DMS 273 treated with DMSO at 0.1 percent for 48 hours (cell line): ENCODE measurements around the gene GAB1.

Experiments used
- DNase-seq: peaks from one replicate; lab custom pipeline; 2025; lab: John Stamatoyannopoulos, UW

GAB1 gene

GRCh38 chr4:143489106-143489505 is 152.4 kb downstream of the GAB1 start:
- DNase-seq = no peak

DNA sequence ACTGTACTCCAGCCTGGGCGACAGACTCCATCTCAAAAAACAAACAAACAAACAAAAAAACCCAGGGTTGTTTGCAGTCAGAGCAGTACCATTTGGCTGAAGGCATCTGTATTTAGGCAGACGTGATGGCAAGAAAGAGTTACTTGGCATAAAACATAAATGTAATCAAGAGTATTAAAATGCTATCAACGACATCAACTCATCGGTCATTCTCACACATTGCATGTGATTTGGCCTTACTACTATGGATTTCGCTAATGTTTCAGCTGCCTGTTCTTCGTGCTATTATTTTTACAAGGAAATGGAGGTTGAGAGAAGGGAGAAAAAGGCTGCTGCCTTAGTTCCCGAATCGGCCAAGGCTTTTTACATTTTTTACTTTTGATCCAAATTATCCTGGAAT is 161.3 kb downstream of the GAB1 start:
- no peak for DNase-seq

DNA sequence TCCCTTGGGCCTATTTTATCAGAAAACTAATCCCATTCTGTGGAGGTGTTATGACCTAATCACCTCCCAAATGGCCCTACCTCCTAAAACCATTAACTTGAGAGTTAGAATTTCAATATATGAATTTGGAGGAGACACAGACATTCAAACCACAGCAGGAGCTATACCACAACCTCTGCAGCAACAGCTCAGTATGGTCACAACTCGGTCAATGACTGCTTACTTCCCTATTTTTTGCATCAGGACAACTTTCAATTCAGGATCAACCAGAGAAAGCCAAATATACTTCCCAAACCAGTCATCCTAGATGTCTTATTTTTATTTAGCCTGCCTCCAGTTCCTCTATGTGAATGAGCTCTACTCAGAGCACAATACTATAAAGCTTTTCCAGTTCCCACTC is 165.6 kb downstream of the GAB1 start:
- DNase-seq = no peak

DNA sequence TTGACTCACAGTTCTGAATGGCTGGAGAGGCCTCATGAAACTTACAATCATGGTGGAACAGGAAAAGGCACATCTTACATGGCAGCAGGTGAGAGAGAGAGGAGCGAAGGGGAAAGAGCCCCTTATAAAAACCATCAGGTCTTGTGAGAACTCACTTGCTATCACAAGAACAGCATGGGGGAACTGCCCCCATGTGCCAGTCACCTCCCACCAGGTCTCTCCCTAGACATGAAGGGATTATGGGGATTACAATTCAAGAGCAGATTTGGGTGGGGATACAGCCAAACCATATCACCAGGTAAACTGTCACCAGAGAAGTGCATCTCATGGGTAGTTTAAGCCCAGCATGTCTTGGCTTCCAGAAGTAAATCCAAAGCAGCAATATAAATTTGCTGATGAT is 169.4 kb downstream of the GAB1 start:
- DNase-seq = no peak

GRCh38 chr4:143511906-143512305 is 175.2 kb downstream of the GAB1 start:
- DNase-seq = no peak

- DNase-seq = peak; percentile 50
Observed at GRCh38 chr4:143512978-143513313, 176.3 kb downstream of the GAB1 start.

DNA sequence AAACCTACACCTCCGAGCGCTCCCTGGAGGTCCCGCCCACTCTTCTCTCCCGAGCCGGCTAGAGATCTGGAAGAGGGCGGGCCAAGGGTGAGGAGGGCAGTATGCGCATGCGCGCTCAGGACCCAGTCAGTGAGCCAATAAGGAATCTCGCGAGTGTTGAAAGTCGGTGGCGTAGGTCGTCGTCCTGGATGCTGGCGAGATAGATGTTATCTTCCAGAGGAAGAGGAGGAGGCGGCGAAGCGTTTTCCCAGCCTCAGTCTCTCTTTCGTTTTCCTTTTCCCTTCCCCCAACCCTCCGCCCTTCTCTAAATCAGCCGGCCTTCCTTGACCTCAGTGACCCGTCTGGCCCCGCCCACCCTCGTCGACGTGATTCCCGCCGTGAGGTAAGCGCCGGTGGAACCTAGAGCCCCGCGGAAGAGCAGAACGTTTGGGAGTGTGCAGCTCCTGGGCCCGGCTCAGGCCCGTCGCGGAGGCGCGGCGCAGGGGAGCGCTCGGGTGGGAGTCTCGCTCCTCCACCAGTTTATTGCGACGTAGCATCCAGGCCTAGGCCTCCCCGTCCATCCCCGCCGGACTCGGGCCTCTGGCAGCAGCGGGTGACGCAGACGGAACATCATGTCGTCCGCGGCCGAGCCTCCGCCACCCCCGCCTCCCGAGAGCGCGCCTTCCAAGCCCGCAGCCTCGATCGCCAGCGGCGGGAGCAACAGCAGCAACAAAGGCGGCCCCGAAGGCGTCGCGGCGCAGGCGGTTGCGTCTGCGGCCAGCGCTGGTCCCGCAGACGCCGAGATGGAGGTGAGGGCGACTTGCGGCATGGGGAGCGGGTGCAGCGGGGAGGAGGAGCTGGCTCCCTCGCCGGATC is 176.9 kb downstream of the GAB1 start, which contains the start of gene SMARCA5:
Gene SMARCA5 (plus strand): TSS at position 389 of the 855 bp plus-strand sequence. CDS start 223 bp downstream, at position 612.
- DNase-seq = peak; percentile 93

- no peak for DNase-seq
Observed at GRCh38 chr4:143514169-143514495, 177.5 kb downstream of the GAB1 start.

DNA sequence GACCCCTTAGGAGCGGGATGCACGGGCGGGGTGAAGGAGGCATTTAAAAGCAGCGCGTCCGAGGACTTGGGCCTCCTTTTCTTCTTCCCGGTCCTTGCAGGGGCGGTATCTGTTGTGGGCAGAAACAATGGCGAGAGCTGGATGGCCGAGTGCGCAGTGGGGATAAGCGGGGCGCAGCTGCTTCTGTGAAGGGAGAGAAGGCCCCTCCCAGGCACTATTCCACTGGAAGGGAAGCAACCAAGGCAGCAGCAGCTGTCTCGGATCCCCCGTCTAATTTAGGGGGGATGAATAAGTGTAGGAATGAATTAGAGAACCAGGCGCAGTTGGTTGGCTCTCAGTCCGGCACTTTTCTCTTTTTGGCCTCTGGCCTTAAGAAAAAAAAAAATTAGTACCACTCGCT is 177.8 kb downstream of the GAB1 start:
- DNase-seq = no peak

DNA sequence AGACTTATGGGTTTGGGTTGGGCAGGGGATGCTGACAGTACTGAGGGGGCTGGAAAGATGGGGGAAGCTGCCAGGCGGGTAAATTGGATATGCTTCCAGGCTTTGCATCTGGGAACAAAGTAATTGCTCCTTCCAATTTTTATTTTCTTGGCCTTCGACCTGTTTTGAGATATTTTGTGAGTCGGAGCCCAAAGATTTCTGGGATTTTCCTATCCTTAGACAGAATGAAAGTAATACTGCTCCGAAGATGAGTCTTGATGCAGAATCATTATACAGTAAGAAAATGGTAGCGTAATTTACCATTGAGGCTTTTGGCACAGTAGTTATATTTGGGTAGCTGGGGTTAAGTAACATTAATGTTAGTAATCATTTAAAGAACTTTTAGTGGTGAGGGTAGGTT is 178.2 kb downstream of the GAB1 start:
- no peak for DNase-seq

DNA sequence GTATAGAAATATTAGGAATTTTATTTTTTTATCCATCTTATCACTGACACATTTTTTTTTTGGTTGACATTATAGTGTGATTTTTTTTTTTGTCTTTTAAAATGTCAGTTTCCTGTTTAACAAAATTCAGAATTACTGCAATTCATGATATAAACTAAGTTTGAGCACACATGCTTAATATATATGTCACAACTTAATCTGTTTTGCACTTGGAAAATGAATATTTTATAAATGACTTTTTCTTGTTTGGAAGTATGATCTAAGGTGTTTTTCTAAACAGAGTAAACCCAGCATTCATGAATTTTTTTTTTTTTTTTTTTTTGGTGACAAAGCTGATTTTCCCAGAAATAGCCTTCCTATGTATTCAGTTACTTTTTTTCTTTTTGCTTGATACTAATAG is 179.2 kb downstream of the GAB1 start:
- DNase-seq = no peak

DNA sequence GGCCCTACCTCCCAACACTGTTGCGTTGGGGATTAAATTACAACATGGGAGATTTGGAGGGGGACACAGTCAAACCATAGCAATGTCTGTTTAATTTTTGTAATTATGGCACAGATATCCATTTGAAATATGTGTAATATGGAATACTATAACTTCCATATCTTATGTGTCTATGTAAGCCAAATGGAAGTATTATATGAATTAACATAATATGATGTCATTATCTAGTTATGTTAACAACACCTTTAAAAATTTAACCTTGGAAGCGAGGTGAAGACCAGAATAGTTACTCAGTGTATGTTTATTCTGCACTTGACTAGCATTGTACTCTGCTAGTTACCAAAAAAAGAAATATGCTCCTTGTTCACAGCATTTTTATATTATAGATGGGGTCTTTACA is 181.1 kb downstream of the GAB1 start:
- no peak for DNase-seq
